SK-N-MC (cell line): ENCODE results near the gene PLEK.

Experiments
- DNase-seq: peaks from one replicate; pipeline ENCODE4 v3.0.0-alpha.2; 2011; ENCODE audit warnings: low read depth, low spot score
- H3K27ac ChIP-seq: fragments of 200-600 bp; sonication (generic); 2 replicates; pipeline ENCODE4 v1.5.1; 2016; ENCODE audit warnings: mixed run types
- H3K36me3 ChIP-seq: fragments of 200-600 bp; sonication (generic); 2 replicates; pipeline ENCODE4 v1.6.1; 2017; ENCODE audit warnings: antibody characterized with exemption, low read length, mixed read lengths; ENCODE audit not compliant: insufficient read depth
- H3K4me3 ChIP-seq: fragments of 200-600 bp; sonication (generic); 2 replicates; pipeline ENCODE4 v1.5.1; 2016
- H3K9ac ChIP-seq: fragments of 200-600 bp; sonication (generic); 2 replicates; pipeline ENCODE4 v1.8.0; 2017; ENCODE audit warnings: mixed run types, mixed read lengths; ENCODE audit not compliant: insufficient read length
- H3K9me3 ChIP-seq: fragments of 200-600 bp; sonication (generic); 2 replicates; pipeline ENCODE4 v1.6.1; 2017; ENCODE audit warnings: low read depth, mild to moderate bottlenecking, antibody characterized with exemption, low read length, moderate library complexity, mixed read lengths
- EZH2 ChIP-seq: fragments of 200-600 bp; sonication (generic); IDR thresholded peaks from one replicate; pipeline ENCODE4 v1.6.1; 2017; ENCODE audit warnings: antibody characterized with exemption
- FOXP2 ChIP-seq: optimal IDR thresholded peaks from 2 replicates; pipeline ENCODE3; 2011; ENCODE audit warnings: mild to moderate bottlenecking, moderate library complexity; ENCODE audit not compliant: insufficient read depth; ENCODE audit errors: extremely low read length, control extremely low read depth
- POLR2AphosphoS5 ChIP-seq: IDR thresholded peaks from 2 replicates; pipeline ENCODE4 v1.6.1; 2012; ENCODE audit warnings: mild to moderate bottlenecking, low read depth, low read length, borderline replicate concordance

The PLEK gene

DNA sequence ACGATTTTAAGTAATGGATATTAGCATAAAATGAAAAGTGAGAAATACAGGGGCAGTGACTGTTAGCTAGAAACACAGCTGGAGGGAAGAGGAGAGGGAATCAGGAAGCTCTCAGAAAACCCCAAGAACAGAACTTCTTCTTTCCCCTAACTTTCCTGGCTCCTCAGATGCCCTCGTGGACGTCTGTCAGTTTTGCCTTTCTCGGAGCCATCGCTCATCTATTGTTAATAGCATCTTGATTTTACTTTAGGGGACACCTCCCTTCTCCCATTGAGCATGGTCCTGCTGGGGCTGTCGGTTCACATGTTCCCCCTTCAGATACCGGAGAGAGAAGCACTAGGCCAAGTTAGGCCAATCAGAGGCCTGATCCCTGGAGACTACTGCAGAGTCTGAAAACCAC, 2.3 kb upstream of the PLEK start:
- Histone ChIP-seq H3K9ac (no peak overlapping the region), H3K27ac (no peak overlapping the region), H3K36me3 (no peaks in the 10 kb centered on the region), H3K9me3 (no peaks in the 10 kb centered on the region), H3K4me3 (no peak overlapping the region)
- TF ChIP-seq FOXP2 (no peak), EZH2 (no peak), POLR2AphosphoS5 (no peak)
- no peak for DNase-seq

DNA sequence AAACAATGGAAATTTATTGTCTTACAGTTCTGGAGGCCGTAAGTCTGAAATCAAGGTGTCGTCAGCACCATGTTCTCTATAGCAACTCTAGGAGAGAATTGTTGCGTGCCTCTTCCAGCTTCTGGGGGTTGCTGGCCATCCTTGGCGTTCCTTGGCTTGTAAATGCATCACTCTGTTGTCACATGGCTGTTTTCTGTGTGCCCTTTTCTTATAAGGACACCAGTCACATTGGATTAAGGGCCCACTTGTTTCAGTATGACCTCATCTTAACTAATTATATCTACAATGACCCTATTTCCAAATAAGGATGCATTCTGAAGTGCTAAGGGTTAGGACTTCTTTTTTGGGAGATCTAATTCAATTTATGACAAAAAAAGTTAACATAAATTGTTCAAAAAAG, 1.4 kb upstream of the PLEK start:
- no peak overlapping the region for H3K4me3 ChIP-seq
- no peak for DNase-seq

DNA sequence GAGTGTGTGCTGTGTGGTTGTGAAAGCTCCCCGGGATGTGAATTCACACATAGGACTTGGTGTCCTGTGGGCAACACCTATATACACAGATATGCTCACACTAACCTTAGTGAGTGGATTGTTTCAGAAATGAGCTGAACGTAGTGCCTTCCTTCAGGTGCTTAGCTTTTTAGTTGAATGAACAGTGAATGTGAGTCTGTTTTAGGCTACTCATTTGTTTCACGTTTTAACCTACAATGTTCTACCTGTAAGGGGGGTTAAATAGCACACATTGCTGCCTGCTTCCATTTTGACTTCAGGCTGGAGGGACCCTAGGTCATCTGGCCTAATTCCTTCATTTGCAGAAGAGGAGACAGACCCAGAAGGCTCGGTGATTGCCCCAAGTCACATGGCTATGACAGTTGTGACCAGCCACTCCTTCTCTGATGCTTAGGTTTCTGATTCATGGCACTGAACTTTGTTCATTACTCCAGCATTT, 1.0 kb downstream of the PLEK start:
- Histone ChIP-seq H3K27ac (no peak overlapping the region), H3K4me3 (no peak overlapping the region), H3K9me3 (no peaks in the 10 kb centered on the region), H3K9ac (no peak overlapping the region), H3K36me3 (no peaks in the 10 kb centered on the region)
- TF ChIP-seq POLR2AphosphoS5 (no peak), EZH2 (no peak), FOXP2 (no peak)
- DNase-seq = no peak

More for the DNA sequence above, 1.4 kb upstream of the PLEK start:
- Histone ChIP-seq H3K36me3 (no peaks in the 10 kb centered on the region), H3K9ac (no peak overlapping the region), H3K27ac (no peak overlapping the region), H3K9me3 (no peaks in the 10 kb centered on the region)
- TF ChIP-seq POLR2AphosphoS5 = no peak
- no peak for TF ChIP-seq EZH2
- TF ChIP-seq FOXP2 = no peak

DNA sequence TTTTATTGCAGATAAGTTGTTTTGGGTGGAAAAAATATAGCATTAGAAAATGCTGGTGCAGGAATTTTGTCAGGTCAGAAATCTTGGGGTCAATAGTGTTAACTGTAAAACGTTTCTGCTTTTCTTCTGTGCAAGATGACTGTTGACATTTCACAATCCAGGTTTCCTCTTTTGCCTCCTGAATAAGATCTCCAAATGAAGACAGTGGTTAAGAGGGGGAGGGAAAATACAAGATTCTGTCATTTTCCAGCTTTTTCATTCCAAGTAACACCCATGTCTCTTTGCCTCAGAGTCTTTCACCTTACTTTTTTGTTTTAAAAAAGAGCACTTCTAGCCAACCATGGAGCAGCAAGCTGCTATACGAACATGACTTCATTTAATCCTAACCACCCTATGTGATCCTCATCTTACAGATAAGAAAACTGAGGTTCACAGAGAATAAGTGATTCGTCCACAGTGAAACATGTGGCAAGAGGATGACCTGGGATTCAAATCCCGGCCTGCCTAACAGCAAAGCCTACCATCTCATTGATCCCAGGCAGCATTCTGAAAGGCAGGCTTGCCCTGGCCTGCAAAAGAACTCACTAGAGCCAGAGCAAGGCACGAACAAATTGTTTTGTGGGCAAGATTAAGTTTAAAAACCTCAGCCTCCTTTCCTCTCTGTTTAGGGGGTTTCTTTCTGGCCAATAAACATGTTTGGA, 3.0 kb downstream of the PLEK start:
- H3K9ac ChIP-seq = no peak overlapping the region
- H3K9me3 ChIP-seq = no peaks in the 10 kb centered on the region
- H3K4me3 ChIP-seq = no peak overlapping the region
- no peak overlapping the region for H3K27ac ChIP-seq
- no peaks in the 10 kb centered on the region for H3K36me3 ChIP-seq
- DNase-seq = no peak
- TF ChIP-seq EZH2 = no peak
- no peak for TF ChIP-seq FOXP2
- TF ChIP-seq POLR2AphosphoS5 = no peak

DNA sequence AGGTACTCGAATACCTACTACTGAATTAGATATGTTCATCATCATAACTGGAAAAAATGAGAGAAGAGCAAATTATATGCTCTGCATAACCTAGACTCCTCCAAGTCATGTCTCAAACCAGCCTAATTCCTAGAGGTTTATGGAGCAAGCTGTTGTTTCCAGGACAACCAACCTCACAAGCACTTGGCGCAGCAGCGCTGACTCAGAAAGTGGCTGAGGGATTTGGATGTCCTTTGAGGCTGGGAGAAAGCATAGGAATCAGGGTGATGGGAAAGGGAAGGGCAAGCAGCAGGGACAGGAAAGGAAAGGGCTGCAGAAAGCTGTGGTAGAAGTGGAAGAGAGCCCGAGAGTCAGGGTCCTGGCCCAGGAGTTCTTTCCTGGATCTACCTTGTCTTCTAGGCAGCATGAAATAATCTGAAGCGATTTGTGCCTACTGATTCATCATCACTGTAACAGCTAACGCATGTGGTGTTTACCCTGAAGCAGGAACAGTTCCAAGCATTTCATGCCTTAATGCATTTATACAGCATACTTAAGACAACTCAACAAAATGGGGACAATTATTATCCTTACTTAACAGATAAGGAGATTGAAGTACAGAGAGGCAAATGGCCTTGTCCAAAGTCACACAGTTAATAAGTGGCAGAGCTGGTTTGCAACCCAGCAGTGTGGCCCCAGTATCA, 3.7 kb downstream of the PLEK start:
- no peak for TF ChIP-seq EZH2
- no peak for TF ChIP-seq POLR2AphosphoS5
- no peak for TF ChIP-seq FOXP2
- no peak for DNase-seq
- H3K27ac ChIP-seq = no peak overlapping the region

DNA sequence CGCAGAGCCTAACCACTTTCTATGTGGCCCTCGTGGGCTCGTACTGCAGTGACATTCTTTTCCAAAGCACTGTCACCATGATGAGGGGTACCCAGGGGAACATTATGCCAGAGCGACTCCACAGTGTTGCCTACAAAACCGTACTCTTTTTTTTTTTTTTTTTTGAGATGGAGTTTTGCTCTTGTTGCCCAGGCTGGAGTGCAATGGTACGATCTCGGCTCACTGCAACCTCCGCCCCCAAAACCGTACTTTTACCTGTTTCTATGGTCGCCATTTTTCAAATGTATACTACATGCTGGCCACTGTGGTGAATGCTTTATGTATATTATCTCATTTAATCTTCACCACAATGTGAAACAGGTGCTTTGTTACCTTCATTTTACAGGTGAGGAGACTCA, 4.3 kb downstream of the PLEK start:
- H3K9me3 ChIP-seq = no peaks in the 10 kb centered on the region
- DNase-seq = no peak
- TF ChIP-seq FOXP2 (no peak), EZH2 (no peak), POLR2AphosphoS5 (no peak)
- H3K36me3 ChIP-seq = no peaks in the 10 kb centered on the region
- H3K4me3 ChIP-seq = no peak overlapping the region
- no peak overlapping the region for H3K9ac ChIP-seq
- no peak overlapping the region for H3K27ac ChIP-seq

More for the DNA sequence above, 3.7 kb downstream of the PLEK start:
- no peak overlapping the region for H3K9ac ChIP-seq
- H3K36me3 ChIP-seq = no peaks in the 10 kb centered on the region
- H3K4me3 ChIP-seq = no peak overlapping the region
- H3K9me3 ChIP-seq = no peaks in the 10 kb centered on the region

DNA sequence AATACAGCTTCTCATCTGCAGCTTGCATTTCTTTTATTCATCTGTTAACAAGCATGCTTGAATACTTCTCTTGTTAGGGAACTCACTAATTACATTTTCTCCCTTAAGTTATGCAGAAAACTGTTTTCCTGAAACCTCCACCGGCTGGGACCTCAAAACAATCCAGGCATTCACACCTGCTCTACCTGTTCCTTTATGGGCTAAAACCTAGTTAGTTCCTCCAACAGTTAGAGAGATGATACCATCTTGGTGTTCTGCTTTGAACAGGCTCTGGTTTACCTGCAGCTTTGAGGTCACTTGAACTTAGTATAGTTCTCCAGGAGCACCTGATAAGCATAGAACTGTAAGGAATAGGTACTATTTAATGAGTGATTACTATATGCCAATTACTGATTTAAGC, 6.1 kb downstream of the PLEK start:
- no peak overlapping the region for H3K9ac ChIP-seq
- TF ChIP-seq EZH2 (no peak), FOXP2 (no peak)

DNA sequence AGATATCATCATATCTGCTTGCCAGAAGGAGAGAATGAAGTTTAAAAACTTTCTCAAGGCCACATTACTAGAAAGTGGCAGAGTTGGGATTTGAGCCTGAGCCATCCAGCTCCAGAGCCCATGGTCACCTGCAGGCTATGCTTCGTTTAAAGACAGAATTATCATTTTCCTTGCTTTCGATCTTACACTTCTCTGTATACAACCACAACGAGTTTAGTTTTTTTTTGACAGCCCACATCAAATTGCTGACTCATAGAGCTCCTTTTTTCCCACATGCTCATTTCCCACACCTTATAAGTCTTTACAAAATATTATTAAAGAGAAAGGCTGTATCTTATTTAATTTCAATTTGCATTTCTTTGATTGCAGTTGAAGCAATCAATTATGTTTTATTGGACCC, 6.5 kb downstream of the PLEK start:
- H3K9ac ChIP-seq = no peak overlapping the region
- no peak overlapping the region for H3K27ac ChIP-seq
- H3K4me3 ChIP-seq = no peak overlapping the region
- no peaks in the 10 kb centered on the region for H3K36me3 ChIP-seq
- TF ChIP-seq FOXP2 (no peak), POLR2AphosphoS5 (no peak), EZH2 (no peak)
- no peak for DNase-seq
- H3K9me3 ChIP-seq = no peaks in the 10 kb centered on the region

More for the DNA sequence above, 6.1 kb downstream of the PLEK start:
- Histone ChIP-seq H3K4me3 (no peak overlapping the region), H3K9me3 (no peaks in the 10 kb centered on the region), H3K27ac (no peak overlapping the region), H3K36me3 (no peaks in the 10 kb centered on the region)
- DNase-seq = no peak
